ENCODE data around the gene ARSB. TPM values are rescaled to one million over a fixed set of nuclear protein-coding genes. Genes with fewer than 3 reads are reported as not detected.

ARSB gene
- total RNA-seq, 1 donor from 2014 or later, result 21.4 TPM

- no peak for TF ChIP-seq CTCF (IDR thresholded peaks at IDR 0.05; ENCODE audit: unreplicated experiment)
- peaks cover 15% of the 10 kb centered on the region for H3K4me1 Mint-ChIP-seq
- H3K27ac Mint-ChIP-seq, result no peak overlapping the region
- no peak overlapping the region for H3K4me3 Mint-ChIP-seq
- no peaks in the 10 kb centered on the region for H3K9me3 Mint-ChIP-seq
- DNase-seq (ENCODE audit: low spot score in 2 of 2, unreplicated experiment in 2 of 2), result no peak
- H3K27me3 Mint-ChIP-seq (ENCODE audit: low read depth), result no peaks in the 10 kb centered on the region
- no peaks in the 10 kb centered on the region for H3K36me3 Mint-ChIP-seq
These were observed 238.9 kb downstream of the ARSB start for GRCh38 chr5:78746021-78746770.

GRCh38 chr5:78744951-78745534, 240.1 kb downstream of the ARSB start:
- Mint-ChIP-seq H3K9me3 (no peaks in the 10 kb centered on the region), H3K27me3 (ENCODE audit: low read depth) (no peaks in the 10 kb centered on the region), H3K36me3 (no peaks in the 10 kb centered on the region), H3K4me1 (peaks cover 10% of the 10 kb centered on the region), H3K27ac (no peak overlapping the region), H3K4me3 (no peak overlapping the region)
- TF ChIP-seq CTCF (IDR thresholded peaks at IDR 0.05; ENCODE audit: unreplicated experiment), result no peak
- no peak for DNase-seq (ENCODE audit: low spot score in 2 of 2, unreplicated experiment in 2 of 2)

GRCh38 chr5:78741019-78741418, 244.1 kb downstream of the ARSB start:
- Mint-ChIP-seq H3K27ac (peak overlapping the region; percentile 5), H3K4me3 (no peak overlapping the region), H3K27me3 (ENCODE audit: low read depth) (no peaks in the 10 kb centered on the region), H3K9me3 (peaks cover 4% of the 10 kb centered on the region), H3K4me1 (peaks cover 10% of the 10 kb centered on the region), H3K36me3 (no peaks in the 10 kb centered on the region)
- no peak for DNase-seq (ENCODE audit: low spot score in 2 of 2, unreplicated experiment in 2 of 2)
- TF ChIP-seq CTCF (IDR thresholded peaks at IDR 0.05; ENCODE audit: unreplicated experiment), result no peak

DNA sequence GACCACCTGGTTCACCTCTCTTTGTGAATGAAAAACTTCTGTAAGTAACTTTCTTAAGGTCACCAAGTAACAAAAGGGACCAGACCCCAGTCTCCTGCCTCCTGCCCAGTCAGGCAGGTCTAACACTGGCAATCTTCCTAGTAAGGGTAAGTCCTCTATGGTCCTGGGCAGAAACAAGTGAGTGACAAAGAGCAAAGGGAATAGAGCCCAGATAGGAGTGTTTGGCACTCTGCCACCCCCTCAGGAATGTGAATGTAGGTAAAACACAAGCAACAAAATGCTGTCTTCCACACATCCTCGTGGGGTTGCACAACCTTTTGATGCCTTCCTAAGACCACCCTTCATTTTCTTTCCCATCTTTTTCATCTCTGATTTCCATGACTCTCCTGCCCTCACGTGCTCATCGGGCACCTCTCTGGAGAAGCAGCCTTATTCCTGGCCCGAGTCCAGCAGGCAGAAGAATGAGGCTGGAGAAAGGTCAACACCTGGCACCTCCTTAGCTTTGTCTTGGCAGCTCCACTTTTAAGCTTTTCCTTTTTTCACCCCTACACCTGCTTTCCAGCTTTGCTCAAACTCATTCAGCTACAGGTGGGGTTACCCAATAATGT, 246.3 kb downstream of the ARSB start:
- DNase-seq (ENCODE audit: low spot score in 2 of 2, unreplicated experiment in 2 of 2), result no peak
- Mint-ChIP-seq H3K4me1 (peaks cover 5% of the 10 kb centered on the region), H3K27me3 (ENCODE audit: low read depth) (no peaks in the 10 kb centered on the region), H3K36me3 (no peaks in the 10 kb centered on the region), H3K9me3 (peaks cover 4% of the 10 kb centered on the region), H3K27ac (no peak overlapping the region), H3K4me3 (no peak overlapping the region)
- no peak for TF ChIP-seq CTCF (IDR thresholded peaks at IDR 0.05; ENCODE audit: unreplicated experiment)

GRCh38 chr5:78738104-78738503, 247.0 kb downstream of the ARSB start:
- Mint-ChIP-seq H3K9me3 (peaks cover 4% of the 10 kb centered on the region), H3K4me3 (no peak overlapping the region), H3K27ac (no peak overlapping the region), H3K4me1 (peaks cover 5% of the 10 kb centered on the region), H3K36me3 (no peaks in the 10 kb centered on the region), H3K27me3 (ENCODE audit: low read depth) (no peaks in the 10 kb centered on the region)
- no peak for TF ChIP-seq CTCF (IDR thresholded peaks at IDR 0.05; ENCODE audit: unreplicated experiment)
- no peak for DNase-seq (ENCODE audit: low spot score in 2 of 2, unreplicated experiment in 2 of 2)
